HL-60 (cell line): ENCODE measurements around the gene SDF2.

Experiments
- DNase-seq, 2 experiments: peaks; one replicate each; pipeline ENCODE4 v3.0.0-alpha.2; 2010 to 2020; ENCODE audit warnings: low read depth in 1 of 2, low spot score in 1 of 2
- H3K27ac ChIP-seq: fragments of 250-450 bp; sonication (Bioruptor Pico); replicated peaks from 2 replicates; pipeline ENCODE4 v1.5.1; 2020; ENCODE audit warnings: mild to moderate bottlenecking, moderate library complexity
- H3K27me3 ChIP-seq: fragments of 250-450 bp; sonication (Bioruptor Pico); 2 replicates; pipeline ENCODE4 v1.5.1; 2021; ENCODE audit warnings: mild to moderate bottlenecking, moderate library complexity; ENCODE audit not compliant: insufficient read depth, poor library complexity, severe bottlenecking
- H3K4me3 ChIP-seq: replicated peaks from 2 replicates; pipeline ENCODE4 v1.5.1; 2011; ENCODE audit warnings: mild to moderate bottlenecking, control low read depth, low read length; ENCODE audit not compliant: insufficient read depth
- GABPA ChIP-seq: IDR thresholded peaks from 2 replicates; pipeline ENCODE4 v1.6.1; 2012; ENCODE audit warnings: low read depth
- POLR2AphosphoS5 ChIP-seq: IDR thresholded peaks from 2 replicates; pipeline ENCODE4 v1.6.1; 2012; ENCODE audit warnings: low read depth
- REST ChIP-seq: IDR thresholded peaks from 2 replicates; pipeline ENCODE4 v1.6.1; 2012; ENCODE audit warnings: low read depth; ENCODE audit not compliant: insufficient replicate concordance
- SPI1 ChIP-seq: IDR thresholded peaks from 2 replicates; pipeline ENCODE4 v1.6.1; 2012; ENCODE audit warnings: low read depth, mild to moderate bottlenecking, borderline replicate concordance
- long read RNA-seq: library from polyadenylated mRNA; unstranded; transcript quantifications from one replicate; pipeline ENCODE4 v2.0.0, GENCODE V29; 2020
- TF ChIP-seq, protein P1 (sequence below): IDR thresholded peaks from one replicate; pipeline ENCODE4 v1.5.1; 2011; ENCODE audit warnings: low read length, control low read depth, inconsistent platforms; ENCODE audit not compliant: insufficient read depth

SDF2 gene
- long read RNA-seq, transcript SDF2-210 (3 exons, 1,025 nt), result minor isoform, 6 of 60 reads
- long read RNA-seq, transcript SDF2-201 (3 exons, 1,568 nt), result major isoform, 36 of 60 reads
- long read RNA-seq, transcript SDF2-209 (4 exons, 735 nt), result minor isoform, 5 of 60 reads
- long read RNA-seq, partial matches to known transcripts, result 2 of 60 reads
- long read RNA-seq, other reads (novel, unspliced or antisense), result 10 of 60 reads

GRCh38 chr17:28661635-28662526 lies at the start of gene SDF2, which contains the start of gene SUPT6H:
Gene SDF2, minus strand, starts transcription at chr17:28661906. Its CDS starts 30 bp downstream, at chr17:28661876.
Gene SUPT6H, plus strand, starts transcription at chr17:28662205. Its CDS starts 11,197 bp downstream, at chr17:28673402.
- no peaks in the 10 kb centered on the region for H3K27me3 ChIP-seq
- DNase-seq, result peak; percentile 70 to 93
- peak within 1 kb of the TSS; percentile 99 for H3K27ac ChIP-seq
- peak within 1 kb of the TSS; percentile 83 for H3K4me3 ChIP-seq
- TF ChIP-seq, protein P1, sequence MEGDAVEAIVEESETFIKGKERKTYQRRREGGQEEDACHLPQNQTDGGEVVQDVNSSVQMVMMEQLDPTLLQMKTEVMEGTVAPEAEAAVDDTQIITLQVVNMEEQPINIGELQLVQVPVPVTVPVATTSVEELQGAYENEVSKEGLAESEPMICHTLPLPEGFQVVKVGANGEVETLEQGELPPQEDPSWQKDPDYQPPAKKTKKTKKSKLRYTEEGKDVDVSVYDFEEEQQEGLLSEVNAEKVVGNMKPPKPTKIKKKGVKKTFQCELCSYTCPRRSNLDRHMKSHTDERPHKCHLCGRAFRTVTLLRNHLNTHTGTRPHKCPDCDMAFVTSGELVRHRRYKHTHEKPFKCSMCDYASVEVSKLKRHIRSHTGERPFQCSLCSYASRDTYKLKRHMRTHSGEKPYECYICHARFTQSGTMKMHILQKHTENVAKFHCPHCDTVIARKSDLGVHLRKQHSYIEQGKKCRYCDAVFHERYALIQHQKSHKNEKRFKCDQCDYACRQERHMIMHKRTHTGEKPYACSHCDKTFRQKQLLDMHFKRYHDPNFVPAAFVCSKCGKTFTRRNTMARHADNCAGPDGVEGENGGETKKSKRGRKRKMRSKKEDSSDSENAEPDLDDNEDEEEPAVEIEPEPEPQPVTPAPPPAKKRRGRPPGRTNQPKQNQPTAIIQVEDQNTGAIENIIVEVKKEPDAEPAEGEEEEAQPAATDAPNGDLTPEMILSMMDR, result no peak
- TF ChIP-seq SPI1 (peak; percentile 82), GABPA (peak; percentile 86), REST (peak; percentile 50), POLR2AphosphoS5 (peak; percentile 85)

DNA sequence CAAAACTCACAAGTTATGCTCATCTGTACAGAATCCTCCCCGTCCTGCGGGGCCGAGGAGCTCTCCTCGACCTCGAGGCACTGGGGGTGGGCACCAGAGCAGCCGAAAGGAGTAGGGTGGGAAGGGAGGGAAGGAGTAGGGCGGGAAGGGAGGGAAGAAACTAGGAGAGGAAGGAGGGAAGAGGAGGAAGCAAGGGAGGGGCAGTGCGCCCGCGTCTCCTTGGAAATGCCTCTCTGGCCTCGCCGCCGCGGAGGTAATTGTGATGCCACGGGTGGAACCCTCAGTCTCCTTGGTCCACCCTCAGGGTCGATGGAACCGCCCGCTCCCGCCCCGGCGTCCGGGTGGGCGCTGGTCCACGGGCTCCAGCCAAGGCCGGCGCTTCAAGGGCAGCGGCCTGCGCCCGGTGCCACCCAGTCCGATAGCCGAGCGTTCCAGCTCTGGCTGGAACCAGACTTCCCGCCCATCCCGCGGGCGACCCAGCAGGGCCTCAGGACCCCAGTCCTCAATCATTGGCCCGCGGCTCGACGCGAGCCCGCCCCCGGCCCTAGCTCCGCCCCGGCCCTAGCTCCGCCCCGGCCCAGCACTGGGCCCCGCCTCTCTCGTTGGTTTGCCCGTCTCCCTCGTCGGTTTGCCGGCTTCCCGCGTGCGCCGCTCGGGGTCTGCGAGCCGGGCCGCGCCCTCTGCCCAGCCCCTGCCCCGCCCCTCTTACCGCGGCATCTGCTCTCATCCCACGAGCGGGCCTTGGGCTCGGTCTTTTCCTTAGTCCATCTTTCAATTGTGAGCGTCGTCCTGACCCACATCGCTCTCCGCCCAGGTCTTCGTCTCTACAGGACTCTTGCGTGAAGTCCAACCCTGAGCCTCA lies 49.4 kb upstream of the SDF2 start:
- peak overlapping the region; percentile 69 for H3K27ac ChIP-seq
- peak; percentile 74 to 85 for DNase-seq
- TF ChIP-seq, protein P1, result no peak
- TF ChIP-seq SPI1 (no peak), GABPA (no peak), POLR2AphosphoS5 (no peak; the same call in 1 of the 2 replicates), REST (no peak)
- H3K27me3 ChIP-seq, result peaks cover 2% of the 10 kb centered on the region
- H3K4me3 ChIP-seq, result peak overlapping the region; percentile 62

DNA sequence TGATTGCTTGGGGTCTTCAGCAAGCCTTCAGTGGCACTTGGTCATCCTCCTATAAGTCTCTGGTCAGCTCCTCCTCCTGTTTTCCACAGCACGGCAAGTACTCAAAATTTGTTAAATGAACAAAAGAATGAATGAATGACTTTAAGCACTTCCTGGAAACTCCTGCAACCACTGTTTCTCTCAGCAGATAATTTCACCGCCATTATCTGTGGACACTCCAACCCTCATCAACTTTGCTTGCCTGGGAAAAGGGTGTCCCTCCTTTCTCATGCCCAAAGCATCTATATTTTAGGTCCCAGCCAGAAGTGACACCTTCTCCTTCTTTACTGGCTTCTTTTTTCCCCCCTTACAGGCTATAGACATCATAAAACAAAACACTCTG lies 45.6 kb upstream of the SDF2 start:
- Histone ChIP-seq H3K27ac (no peak overlapping the region), H3K4me3 (no peak overlapping the region), H3K27me3 (no peaks in the 10 kb centered on the region)
- DNase-seq, result no peak
- TF ChIP-seq, protein P1, result no peak
- no peak for TF ChIP-seq POLR2AphosphoS5
- TF ChIP-seq SPI1, result no peak
- no peak for TF ChIP-seq REST
- no peak for TF ChIP-seq GABPA
